ENCODE data around the gene SIN3B. TPM values are rescaled to one million over a fixed set of nuclear protein-coding genes. Genes with fewer than 3 reads are reported as not detected.
A peak's percentile ranks its signal among the peaks of the same experiment; 100 is the strongest.

The SIN3B gene
- polyA plus RNA-seq, 3 donors: 7.2 to 154 (median 10.2) TPM

DNA sequence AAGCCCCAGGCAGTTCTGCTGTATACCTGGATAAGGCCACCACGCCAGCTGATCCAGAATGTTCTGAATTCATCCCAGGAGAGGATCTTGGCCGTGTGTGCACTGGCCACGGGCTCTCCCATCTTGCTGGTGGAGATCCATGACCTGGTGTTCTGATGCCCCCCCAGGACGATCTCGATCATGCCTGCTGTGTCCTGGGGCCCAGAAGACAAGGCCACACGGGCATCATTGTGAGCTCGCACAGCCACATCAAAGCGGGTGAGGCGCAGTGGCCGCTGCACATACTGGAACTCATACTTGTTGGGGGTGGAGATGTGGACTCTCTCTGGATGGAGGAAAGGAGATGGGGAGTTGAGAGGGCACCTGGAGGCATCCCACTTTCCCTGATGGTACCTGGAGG lies 99.7 kb downstream of the SIN3B start:
- TF ChIP-seq, protein P1, sequence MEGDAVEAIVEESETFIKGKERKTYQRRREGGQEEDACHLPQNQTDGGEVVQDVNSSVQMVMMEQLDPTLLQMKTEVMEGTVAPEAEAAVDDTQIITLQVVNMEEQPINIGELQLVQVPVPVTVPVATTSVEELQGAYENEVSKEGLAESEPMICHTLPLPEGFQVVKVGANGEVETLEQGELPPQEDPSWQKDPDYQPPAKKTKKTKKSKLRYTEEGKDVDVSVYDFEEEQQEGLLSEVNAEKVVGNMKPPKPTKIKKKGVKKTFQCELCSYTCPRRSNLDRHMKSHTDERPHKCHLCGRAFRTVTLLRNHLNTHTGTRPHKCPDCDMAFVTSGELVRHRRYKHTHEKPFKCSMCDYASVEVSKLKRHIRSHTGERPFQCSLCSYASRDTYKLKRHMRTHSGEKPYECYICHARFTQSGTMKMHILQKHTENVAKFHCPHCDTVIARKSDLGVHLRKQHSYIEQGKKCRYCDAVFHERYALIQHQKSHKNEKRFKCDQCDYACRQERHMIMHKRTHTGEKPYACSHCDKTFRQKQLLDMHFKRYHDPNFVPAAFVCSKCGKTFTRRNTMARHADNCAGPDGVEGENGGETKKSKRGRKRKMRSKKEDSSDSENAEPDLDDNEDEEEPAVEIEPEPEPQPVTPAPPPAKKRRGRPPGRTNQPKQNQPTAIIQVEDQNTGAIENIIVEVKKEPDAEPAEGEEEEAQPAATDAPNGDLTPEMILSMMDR (IDR thresholded peaks at IDR 0.05): no peak
- H4K20me1 ChIP-seq (ENCODE audit: insufficient read depth, low read length): no peaks in the 10 kb centered on the region
- no peaks in the 10 kb centered on the region for H3K36me3 ChIP-seq (replicated peaks in 1 of 2; ENCODE audit: control insufficient read depth in 1 of 2, insufficient read depth in 2 of 2, low read length in 2 of 2)
- peaks cover 0 to 5% of the 10 kb centered on the region in 2 donors for H3K36me3 Mint-ChIP-seq
- peaks cover 22 to 58% (median 45%) of the 10 kb centered on the region in 7 donors for H3K9me3 Mint-ChIP-seq
- H3K4me3 Mint-ChIP-seq: no peak overlapping the region
- no peaks in the 10 kb centered on the region for H3K79me2 ChIP-seq (ENCODE audit: insufficient read depth, low read length)
- peaks cover 9 to 19% (median 9%) of the 10 kb centered on the region in 3 donors for H3K27me3 Mint-ChIP-seq (ENCODE audit: low read depth in 3 of 3)
- no peak overlapping the region for H3K4me2 ChIP-seq (replicated peaks; ENCODE audit: extremely low read depth, low read length, poor library complexity, severe bottlenecking)
- H3K4me1 ChIP-seq (ENCODE audit: control insufficient read depth in 1 of 2, insufficient read depth in 2 of 2, low read length in 2 of 2): no peaks in the 10 kb centered on the region
- peaks cover 22 to 23% of the 10 kb centered on the region in 2 donors for H3K9me3 ChIP-seq (replicated peaks in 1 of 2; ENCODE audit: control insufficient read depth in 1 of 2, insufficient read depth in 1 of 2, low read length in 2 of 2)
- no peak overlapping the region for H2AFZ ChIP-seq (ENCODE audit: insufficient read depth, low read depth, low read length, poor library complexity, severe bottlenecking)
- 98% methylated on average over 10 of the region's 10 CpGs for WGBS (ENCODE audit: insufficient coverage)
- peak overlapping the region in 1 of 7 donors; percentile 85 for H3K27ac Mint-ChIP-seq
- H3K27me3 ChIP-seq (ENCODE audit: control insufficient read depth in 2 of 2, insufficient read depth in 2 of 2, low read length in 2 of 2): no peaks in the 10 kb centered on the region
- no peaks in the 10 kb centered on the region for H3K4me1 Mint-ChIP-seq
- H3K27ac ChIP-seq (ENCODE audit: low read depth in 1 of 2, low read length in 2 of 2): no peak overlapping the region
- no peak for DNase-seq
- intact Hi-C loops (cut with micrococcal nuclease): no loop called here
- H3K9ac ChIP-seq (ENCODE audit: insufficient read depth, low read length, poor library complexity, severe bottlenecking): no peak overlapping the region
- H3K4me3 ChIP-seq (replicated peaks in 1 of 3; ENCODE audit: low read depth in 2 of 3, low read length in 3 of 3): no peak overlapping the region

Small RNA genes lying within 50 kb of the gene (small RNA-seq; reads per million reads assigned to genes)
- not detected for gene AC008737.3 (ENCODE audit: insufficient read length, low read depth)
- gene RN7SL823P (ENCODE audit: insufficient read length, low read depth): not detected
- not detected for gene RN7SL835P (ENCODE audit: insufficient read length, low read depth)

Other genes with a start within 250 kb of the SIN3B start
- 1 to 10 TPM; 1.1 to 7.1 (median 2.1) TPM for gene MED26, start 201.2 kb upstream of the SIN3B start, polyA plus RNA-seq
- 10 to 100 TPM; 65.5 to 91.7 (median 86.7) TPM for gene SMIM7, start 169.3 kb upstream of the SIN3B start, polyA plus RNA-seq
- 10 to 100 TPM in 2 of 3 donors, 1 to 10 TPM in 1; 8.5 to 21.6 (median 10.6) TPM for gene TMEM38A, start 168.3 kb upstream of the SIN3B start, polyA plus RNA-seq
- gene NWD1, start 109.6 kb upstream of the SIN3B start, polyA plus RNA-seq: under 1 TPM in 2 of 3 donors, not detected in 1; 0.03 to 0.05 TPM
- gene F2RL3, start 59.6 kb downstream of the SIN3B start, polyA plus RNA-seq: under 1 TPM in 1 of 3 donors, not detected in 2; 0.05 TPM
- gene CPAMD8, start 197.4 kb downstream of the SIN3B start, polyA plus RNA-seq: 10 to 100 TPM in 1 of 3 donors, 1 to 10 TPM in 2; 5.1 to 53.4 (median 5.4) TPM
- gene HAUS8, start 246.1 kb downstream of the SIN3B start, polyA plus RNA-seq: 1 to 10 TPM; 2.5 to 9.3 (median 4.4) TPM
- gene MYO9B, start 246.4 kb downstream of the SIN3B start, polyA plus RNA-seq: 100 to 1,000 TPM in 1 of 3 donors, 1 to 10 TPM in 2; 5.9 to 366 (median 7.5) TPM

All from CD14-positive monocyte (primary cell).